Smooth muscle cell (in vitro differentiated cells): ENCODE measurements around the gene GRK3. TPM values are rescaled to one million over a fixed set of nuclear protein-coding genes. Genes with fewer than 3 reads are reported as not detected.
"Not testable (repeated sequence)": the region's sequence is repeated elsewhere in the genome, so short reads cannot be mapped to it uniquely, and the experiment has no call there.

Experiments
- DNase-seq: peaks from one replicate; lab custom pipeline; 2025; ENCODE audit not compliant: unreplicated experiment; lab: John Stamatoyannopoulos, UW
- H2AFZ ChIP-seq: fragments of 200-600 bp; sonication (generic); 2 replicates; pipeline ENCODE4 v1.6.0; 2016; ENCODE audit warnings: antibody characterized with exemption, low read depth, mild to moderate bottlenecking
- H3F3A ChIP-seq: fragments of 200-600 bp; sonication (generic); 2 replicates; pipeline ENCODE4 v1.6.0; 2017; ENCODE audit warnings: antibody characterized with exemption, low read depth
- H3K27ac ChIP-seq: fragments of 200-600 bp; sonication (generic); 2 replicates; pipeline ENCODE4 v1.5.1; 2016; ENCODE audit warnings: low read depth, mild to moderate bottlenecking
- H3K27me3 ChIP-seq: fragments of 200-600 bp; sonication (generic); 2 replicates; pipeline ENCODE4 v1.6.1; 2016; ENCODE audit warnings: low read depth, mild to moderate bottlenecking
- H3K36me3 ChIP-seq: fragments of 200-600 bp; sonication (generic); 2 replicates; pipeline ENCODE4 v1.5.1; 2016; ENCODE audit warnings: low read depth
- H3K4me1 ChIP-seq: fragments of 200-600 bp; sonication (generic); 2 replicates; pipeline ENCODE4 v1.5.1; 2016; ENCODE audit warnings: low read depth
- H3K4me2 ChIP-seq: fragments of 200-600 bp; sonication (generic); 2 replicates; pipeline ENCODE4 v1.6.0; 2016; ENCODE audit warnings: mild to moderate bottlenecking
- H3K4me3 ChIP-seq: fragments of 200-600 bp; sonication (generic); 2 replicates; pipeline ENCODE4 v1.5.1; 2016; ENCODE audit warnings: mild to moderate bottlenecking
- H3K79me2 ChIP-seq: fragments of 200-600 bp; sonication (generic); 2 replicates; pipeline ENCODE4 v1.6.0; 2016; ENCODE audit warnings: low read depth, mild to moderate bottlenecking
- H3K9ac ChIP-seq: fragments of 200-600 bp; sonication (generic); 2 replicates; pipeline ENCODE4 v1.6.0; 2016; ENCODE audit warnings: low read depth
- H3K9me3 ChIP-seq: fragments of 200-600 bp; sonication (generic); replicated peaks from 2 replicates; pipeline ENCODE4 v1.5.1; 2016; ENCODE audit warnings: low read depth
- H4K20me1 ChIP-seq: fragments of 200-600 bp; sonication (generic); 2 replicates; pipeline ENCODE4 v1.6.0; 2016; ENCODE audit warnings: low read depth
- WGBS: methylation state at CpG from one replicate; pipeline ENCODE4 v1.1.7; 2016; ENCODE audit warnings: low lambda C conversion rate; 5-methylcytosine and 5-hydroxymethylcytosine counted together
- polyA plus RNA-seq: library from polyadenylated mRNA; unstranded; fragments of >200 nt; fragmentation: Nextera tagmentation; extraction: Ambion mirVana; gene quantifications from 2 replicates; pipeline ENCODE4 v1.2.1, GENCODE V29; 2016
- total RNA-seq: library from RNA; depleted of rRNA; stranded (reverse); fragments of >200 nt; gene quantifications from 2 replicates; pipeline ENCODE4 v1.2.3, GENCODE V29; 2014
- TF ChIP-seq, protein P1 (sequence below): fragments of 200-600 bp; sonication (generic); IDR thresholded peaks from 2 replicates; pipeline ENCODE4 v1.5.1; 2017; ENCODE audit warnings: borderline replicate concordance, mild to moderate bottlenecking, antibody characterized with exemption; ENCODE audit not compliant: insufficient read depth, poor library complexity, severe bottlenecking

Gene GRK3
- total and polyA plus RNA-seq, 2 experiments from 2014 or later: 1.0 to 4.6 TPM

DNA sequence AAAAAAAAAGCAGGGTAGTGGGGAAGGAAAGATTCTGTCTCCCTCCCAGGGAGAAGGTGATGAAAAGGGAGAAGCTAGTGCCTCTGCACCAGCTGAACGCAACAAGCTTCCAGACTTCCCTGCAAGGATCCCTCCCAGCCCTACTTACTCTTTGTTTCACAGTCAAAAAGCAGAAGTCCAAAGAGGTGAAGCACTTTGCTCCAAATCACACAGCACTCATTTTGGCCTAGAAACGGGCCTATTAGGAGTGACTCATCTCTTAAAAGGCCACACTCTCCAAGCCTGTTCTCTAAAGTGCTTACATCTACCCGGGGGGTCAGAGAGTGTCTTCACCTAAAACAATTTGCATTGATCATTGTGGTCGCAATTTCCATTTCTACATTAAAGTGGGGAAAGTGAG lies 17.7 kb upstream of the GRK3 start:
- DNase-seq: no peak
- H3F3A ChIP-seq: no peaks in the 10 kb centered on the region
- H3K9me3 ChIP-seq: no peaks in the 10 kb centered on the region
- H3K27ac ChIP-seq: no peak overlapping the region
- H2AFZ ChIP-seq: no peak overlapping the region
- no peaks in the 10 kb centered on the region for H3K27me3 ChIP-seq
- 43% methylated on average over 4 of the region's 4 CpGs for WGBS
- H3K36me3 ChIP-seq: no peaks in the 10 kb centered on the region
- H3K4me2 ChIP-seq: no peak overlapping the region
- no peak overlapping the region for H3K9ac ChIP-seq
- no peaks in the 10 kb centered on the region for H4K20me1 ChIP-seq
- TF ChIP-seq, protein P1, sequence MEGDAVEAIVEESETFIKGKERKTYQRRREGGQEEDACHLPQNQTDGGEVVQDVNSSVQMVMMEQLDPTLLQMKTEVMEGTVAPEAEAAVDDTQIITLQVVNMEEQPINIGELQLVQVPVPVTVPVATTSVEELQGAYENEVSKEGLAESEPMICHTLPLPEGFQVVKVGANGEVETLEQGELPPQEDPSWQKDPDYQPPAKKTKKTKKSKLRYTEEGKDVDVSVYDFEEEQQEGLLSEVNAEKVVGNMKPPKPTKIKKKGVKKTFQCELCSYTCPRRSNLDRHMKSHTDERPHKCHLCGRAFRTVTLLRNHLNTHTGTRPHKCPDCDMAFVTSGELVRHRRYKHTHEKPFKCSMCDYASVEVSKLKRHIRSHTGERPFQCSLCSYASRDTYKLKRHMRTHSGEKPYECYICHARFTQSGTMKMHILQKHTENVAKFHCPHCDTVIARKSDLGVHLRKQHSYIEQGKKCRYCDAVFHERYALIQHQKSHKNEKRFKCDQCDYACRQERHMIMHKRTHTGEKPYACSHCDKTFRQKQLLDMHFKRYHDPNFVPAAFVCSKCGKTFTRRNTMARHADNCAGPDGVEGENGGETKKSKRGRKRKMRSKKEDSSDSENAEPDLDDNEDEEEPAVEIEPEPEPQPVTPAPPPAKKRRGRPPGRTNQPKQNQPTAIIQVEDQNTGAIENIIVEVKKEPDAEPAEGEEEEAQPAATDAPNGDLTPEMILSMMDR: no peak
- H3K79me2 ChIP-seq: no peaks in the 10 kb centered on the region
- no peaks in the 10 kb centered on the region for H3K4me1 ChIP-seq
- no peak overlapping the region for H3K4me3 ChIP-seq

DNA sequence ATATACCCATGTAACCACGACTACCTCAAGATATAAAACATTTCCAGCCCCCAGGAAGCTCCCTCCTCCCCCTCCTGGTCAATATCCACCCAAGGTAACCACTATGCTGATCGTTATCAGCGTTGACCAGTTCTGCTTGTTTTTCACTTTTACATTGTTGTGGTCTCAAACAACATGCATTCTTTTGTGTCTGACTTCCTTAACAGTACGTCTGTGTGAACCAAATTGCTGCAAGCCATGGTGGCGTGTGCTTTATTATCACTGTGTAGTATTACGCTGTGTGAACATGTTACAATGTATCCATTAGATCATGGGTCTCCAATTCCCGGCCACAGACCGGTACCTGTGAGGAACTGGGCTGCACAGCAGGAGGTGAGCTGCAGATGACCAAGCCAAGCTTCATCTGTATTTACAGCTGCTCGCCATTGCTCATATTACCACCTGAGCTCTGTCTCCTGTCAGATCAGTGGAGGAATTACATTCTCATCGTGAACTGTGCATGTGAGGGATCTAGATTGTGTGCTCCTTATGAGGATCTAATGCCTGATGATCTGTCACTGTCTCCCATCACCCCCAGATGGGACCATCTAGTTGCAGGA lies 15.5 kb upstream of the GRK3 start:
- TF ChIP-seq, protein P1: no peak
- H2AFZ ChIP-seq: no peak overlapping the region
- H3K27me3 ChIP-seq: no peaks in the 10 kb centered on the region
- WGBS: 69% methylated on average over 10 of the region's 10 CpGs
- no peaks in the 10 kb centered on the region for H3K36me3 ChIP-seq
- H4K20me1 ChIP-seq: no peaks in the 10 kb centered on the region
- H3K27ac ChIP-seq: no peak overlapping the region
- no peaks in the 10 kb centered on the region for H3K79me2 ChIP-seq
- H3K9ac ChIP-seq: no peak overlapping the region
- H3F3A ChIP-seq: no peaks in the 10 kb centered on the region
- H3K9me3 ChIP-seq: no peaks in the 10 kb centered on the region
- H3K4me1 ChIP-seq: no peaks in the 10 kb centered on the region
- no peak overlapping the region for H3K4me3 ChIP-seq
- no peak for DNase-seq
- H3K4me2 ChIP-seq: no peak overlapping the region

DNA sequence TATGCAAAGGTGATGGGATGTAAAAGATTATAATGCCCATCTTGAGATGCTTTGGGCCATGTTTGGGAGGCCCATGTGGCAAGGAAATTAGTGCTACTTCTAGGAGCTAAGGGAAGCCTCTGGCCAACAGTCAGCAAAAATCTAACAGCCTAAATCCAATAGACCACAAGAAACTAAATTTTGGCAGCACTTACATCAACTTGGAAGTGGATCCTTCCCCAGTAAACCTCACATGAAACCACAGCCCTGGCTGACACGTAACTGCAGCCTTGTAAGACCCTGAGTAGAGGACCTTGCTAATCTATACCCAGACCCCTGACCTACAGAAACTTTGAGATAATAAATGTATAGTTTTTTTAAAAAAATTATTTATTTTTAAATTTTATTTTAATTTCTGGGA lies 13.1 kb upstream of the GRK3 start:
- no peak for DNase-seq
- WGBS: 81% methylated on average over 1 of the region's 1 CpG
- H3K36me3 ChIP-seq: no peaks in the 10 kb centered on the region
- no peaks in the 10 kb centered on the region for H3K79me2 ChIP-seq
- H3K4me3 ChIP-seq: no peak overlapping the region
- H3K9me3 ChIP-seq: no peaks in the 10 kb centered on the region
- H2AFZ ChIP-seq: no peak overlapping the region
- peaks cover 3% of the 10 kb centered on the region for H3K4me1 ChIP-seq
- TF ChIP-seq, protein P1: no peak
- no peak overlapping the region for H3K4me2 ChIP-seq
- H3F3A ChIP-seq: no peaks in the 10 kb centered on the region
- H3K27ac ChIP-seq: no peak overlapping the region
- H3K27me3 ChIP-seq: no peaks in the 10 kb centered on the region
- no peak overlapping the region for H3K9ac ChIP-seq
- H4K20me1 ChIP-seq: no peaks in the 10 kb centered on the region

DNA sequence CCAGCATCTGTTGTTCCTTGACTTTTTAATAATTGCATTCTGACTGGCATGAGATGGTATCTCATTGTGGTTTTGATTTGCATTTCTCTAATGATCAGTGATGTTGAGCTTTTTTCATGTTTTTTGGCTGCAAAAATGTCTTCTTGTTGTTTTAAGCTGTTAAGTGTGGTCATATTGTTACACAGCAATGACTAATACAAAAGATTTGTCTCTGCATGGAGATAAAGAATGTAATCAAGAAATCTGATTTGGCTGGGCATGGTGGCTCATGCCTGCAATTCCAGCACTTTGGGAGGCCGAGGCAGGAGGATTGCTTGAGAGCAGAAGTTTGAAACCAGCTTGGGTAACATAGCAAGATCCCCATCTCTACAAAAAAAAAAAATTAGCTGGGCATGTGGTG lies 12.1 kb upstream of the GRK3 start:
- not testable (repeated sequence) for H3F3A ChIP-seq, H3K27ac ChIP-seq, H2AFZ ChIP-seq, DNase-seq, H3K4me1 ChIP-seq, H4K20me1 ChIP-seq, H3K36me3 ChIP-seq, H3K9me3 ChIP-seq, H3K4me2 ChIP-seq, H3K27me3 ChIP-seq, H3K9ac ChIP-seq, H3K79me2 ChIP-seq, H3K4me3 ChIP-seq
- 79% methylated on average over 1 of the region's 1 CpG for WGBS
